Ishikawa (cell line): ENCODE results near the gene CD300E.

Source experiments
- CEBPB ChIP-seq: IDR thresholded peaks from 2 replicates; pipeline ENCODE4 v1.6.1; 2012
- CREB1 ChIP-seq: IDR thresholded peaks from 2 replicates; pipeline ENCODE4 v1.6.1; 2012; ENCODE audit warnings: low read depth
- EGR1 ChIP-seq: IDR thresholded peaks from 2 replicates; pipeline ENCODE4 v1.6.1; 2012
- EP300 ChIP-seq: IDR thresholded peaks from 2 replicates; pipeline ENCODE4 v1.6.1; 2012; ENCODE audit warnings: borderline replicate concordance
- FOXM1 ChIP-seq: IDR thresholded peaks from 2 replicates; pipeline ENCODE4 v1.6.1; 2012; ENCODE audit warnings: low read depth, borderline replicate concordance
- NFIC ChIP-seq: IDR thresholded peaks from 2 replicates; pipeline ENCODE4 v1.6.1; 2012
- RAD21 ChIP-seq: IDR thresholded peaks from 2 replicates; pipeline ENCODE4 v1.6.1; 2012; ENCODE audit warnings: low read depth
- TAF1 ChIP-seq: IDR thresholded peaks from 2 replicates; pipeline ENCODE4 v1.6.1; 2012; ENCODE audit warnings: low read depth, mild to moderate bottlenecking
- TCF12 ChIP-seq: IDR thresholded peaks from 2 replicates; pipeline ENCODE4 v1.6.1; 2012; ENCODE audit warnings: low read depth
- TEAD4 ChIP-seq: IDR thresholded peaks from 2 replicates; pipeline ENCODE4 v1.6.1; 2012
- YY1 ChIP-seq: IDR thresholded peaks from 2 replicates; pipeline ENCODE4 v1.6.1; 2012; ENCODE audit warnings: low read depth
- ZBTB7A ChIP-seq: IDR thresholded peaks from 2 replicates; pipeline ENCODE4 v1.6.1; 2012; ENCODE audit warnings: low read depth
- TF ChIP-seq, protein P1 (sequence below): IDR thresholded peaks from 2 replicates; pipeline ENCODE4 v1.6.1; 2012
- TF ChIP-seq, protein P2 (sequence below): IDR thresholded peaks from 2 replicates; pipeline ENCODE4 v1.6.1; 2012; ENCODE audit warnings: low read depth, mild to moderate bottlenecking
- TF ChIP-seq, protein P3 (sequence below): IDR thresholded peaks from 2 replicates; pipeline ENCODE4 v1.6.1; 2012

CD300E gene

DNA sequence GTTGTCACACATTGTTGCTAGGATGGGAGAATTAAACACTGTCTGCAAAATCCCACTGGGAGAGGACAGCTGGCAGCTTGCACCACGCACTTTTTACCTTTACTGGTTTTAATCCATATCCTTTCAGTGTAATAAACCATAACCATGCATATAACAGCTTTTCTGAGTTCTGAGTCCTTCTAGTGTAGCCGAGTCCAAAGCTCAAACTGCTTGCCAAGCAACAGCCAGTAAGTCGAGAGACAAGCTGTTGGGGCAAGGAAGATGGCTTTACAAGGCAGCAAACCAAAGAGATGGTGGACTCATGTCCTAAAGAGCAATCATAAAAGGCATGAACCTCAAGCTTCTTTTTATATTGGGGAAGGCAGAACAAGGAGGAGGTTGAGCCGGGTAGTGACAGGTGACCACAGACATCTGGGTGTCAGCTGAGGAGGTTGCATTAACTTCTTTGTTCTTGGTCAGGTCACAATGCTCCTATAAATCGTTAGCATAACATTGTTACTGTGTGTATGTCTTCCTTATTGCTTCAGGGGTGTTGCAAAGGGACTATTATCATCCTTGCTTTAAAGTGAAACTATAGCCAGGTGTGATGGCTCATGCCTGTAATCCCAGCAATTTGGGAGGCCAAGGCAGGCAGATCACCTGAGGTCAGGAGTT, 48.9 kb downstream of the CD300E start:
- TF ChIP-seq TEAD4: no peak
- TF ChIP-seq YY1: no peak
- no peak for TF ChIP-seq RAD21
- TF ChIP-seq CEBPB: no peak
- no peak for TF ChIP-seq EGR1
- no peak for TF ChIP-seq TCF12
- TF ChIP-seq, protein P1, sequence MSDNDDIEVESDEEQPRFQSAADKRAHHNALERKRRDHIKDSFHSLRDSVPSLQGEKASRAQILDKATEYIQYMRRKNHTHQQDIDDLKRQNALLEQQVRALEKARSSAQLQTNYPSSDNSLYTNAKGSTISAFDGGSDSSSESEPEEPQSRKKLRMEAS: no peak
- no peak for TF ChIP-seq NFIC
- no peak for TF ChIP-seq CREB1
- TF ChIP-seq TAF1: no peak
- TF ChIP-seq ZBTB7A: no peak
- no peak for TF ChIP-seq EP300
- TF ChIP-seq, protein P2, sequence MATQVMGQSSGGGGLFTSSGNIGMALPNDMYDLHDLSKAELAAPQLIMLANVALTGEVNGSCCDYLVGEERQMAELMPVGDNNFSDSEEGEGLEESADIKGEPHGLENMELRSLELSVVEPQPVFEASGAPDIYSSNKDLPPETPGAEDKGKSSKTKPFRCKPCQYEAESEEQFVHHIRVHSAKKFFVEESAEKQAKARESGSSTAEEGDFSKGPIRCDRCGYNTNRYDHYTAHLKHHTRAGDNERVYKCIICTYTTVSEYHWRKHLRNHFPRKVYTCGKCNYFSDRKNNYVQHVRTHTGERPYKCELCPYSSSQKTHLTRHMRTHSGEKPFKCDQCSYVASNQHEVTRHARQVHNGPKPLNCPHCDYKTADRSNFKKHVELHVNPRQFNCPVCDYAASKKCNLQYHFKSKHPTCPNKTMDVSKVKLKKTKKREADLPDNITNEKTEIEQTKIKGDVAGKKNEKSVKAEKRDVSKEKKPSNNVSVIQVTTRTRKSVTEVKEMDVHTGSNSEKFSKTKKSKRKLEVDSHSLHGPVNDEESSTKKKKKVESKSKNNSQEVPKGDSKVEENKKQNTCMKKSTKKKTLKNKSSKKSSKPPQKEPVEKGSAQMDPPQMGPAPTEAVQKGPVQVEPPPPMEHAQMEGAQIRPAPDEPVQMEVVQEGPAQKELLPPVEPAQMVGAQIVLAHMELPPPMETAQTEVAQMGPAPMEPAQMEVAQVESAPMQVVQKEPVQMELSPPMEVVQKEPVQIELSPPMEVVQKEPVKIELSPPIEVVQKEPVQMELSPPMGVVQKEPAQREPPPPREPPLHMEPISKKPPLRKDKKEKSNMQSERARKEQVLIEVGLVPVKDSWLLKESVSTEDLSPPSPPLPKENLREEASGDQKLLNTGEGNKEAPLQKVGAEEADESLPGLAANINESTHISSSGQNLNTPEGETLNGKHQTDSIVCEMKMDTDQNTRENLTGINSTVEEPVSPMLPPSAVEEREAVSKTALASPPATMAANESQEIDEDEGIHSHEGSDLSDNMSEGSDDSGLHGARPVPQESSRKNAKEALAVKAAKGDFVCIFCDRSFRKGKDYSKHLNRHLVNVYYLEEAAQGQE: no peak
- TF ChIP-seq FOXM1: no peak
- TF ChIP-seq, protein P3, sequence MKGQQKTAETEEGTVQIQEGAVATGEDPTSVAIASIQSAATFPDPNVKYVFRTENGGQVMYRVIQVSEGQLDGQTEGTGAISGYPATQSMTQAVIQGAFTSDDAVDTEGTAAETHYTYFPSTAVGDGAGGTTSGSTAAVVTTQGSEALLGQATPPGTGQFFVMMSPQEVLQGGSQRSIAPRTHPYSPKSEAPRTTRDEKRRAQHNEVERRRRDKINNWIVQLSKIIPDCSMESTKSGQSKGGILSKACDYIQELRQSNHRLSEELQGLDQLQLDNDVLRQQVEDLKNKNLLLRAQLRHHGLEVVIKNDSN: no peak

DNA sequence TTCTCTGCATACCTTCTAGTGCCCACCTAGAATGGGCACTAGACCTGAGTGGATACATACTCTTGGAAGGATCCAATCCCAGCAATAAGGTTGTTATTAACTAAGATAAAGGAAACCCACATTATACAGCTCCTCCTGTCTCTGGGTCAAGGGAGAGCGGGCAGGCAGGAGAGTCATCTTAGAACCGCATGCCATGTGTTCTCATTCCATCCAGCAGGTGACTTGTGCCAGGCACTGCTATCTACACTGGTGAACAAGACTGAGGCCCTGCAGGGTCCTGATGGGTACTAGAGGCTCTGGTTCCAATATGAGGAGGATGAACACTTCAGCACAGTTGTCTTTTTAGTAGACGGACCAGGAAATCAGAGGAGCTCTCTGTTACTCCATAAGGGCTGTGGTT, 50.4 kb downstream of the CD300E start:
- TF ChIP-seq YY1 (no peak), EGR1 (no peak), NFIC (no peak), TCF12 (no peak), CEBPB (no peak), FOXM1 (no peak), RAD21 (no peak), EP300 (no peak), ZBTB7A (no peak)

DNA sequence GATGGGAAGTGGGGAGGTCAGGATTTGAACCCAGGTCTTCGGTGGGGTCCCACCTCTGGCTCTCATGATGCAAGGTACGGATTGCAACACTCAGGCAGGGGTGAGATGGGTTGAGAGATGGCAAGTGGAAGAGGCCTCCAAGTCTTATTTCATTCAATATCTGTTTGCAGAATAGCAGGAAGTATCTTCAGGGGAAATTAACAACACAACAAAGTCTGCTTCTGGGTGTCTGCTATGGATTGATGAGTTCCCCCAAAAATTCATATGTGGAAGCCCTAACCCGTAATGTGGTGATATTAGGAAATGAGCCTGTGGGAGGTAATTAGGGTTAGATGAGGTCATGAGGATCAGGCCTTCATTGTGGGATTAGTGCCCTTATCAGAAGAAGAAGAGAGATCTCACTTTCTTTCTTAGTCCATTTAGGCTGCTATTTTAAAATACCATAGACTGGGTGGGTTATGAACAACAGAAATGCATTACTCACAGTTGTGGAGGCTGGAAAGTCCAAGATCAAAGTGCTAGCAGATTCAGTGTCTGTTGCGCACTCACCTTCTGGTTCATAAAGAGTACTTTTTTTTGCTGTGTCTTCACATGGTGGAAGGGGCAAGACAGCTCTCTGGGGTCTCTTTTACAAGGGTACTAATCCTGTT, 51.8 kb downstream of the CD300E start:
- TF ChIP-seq, protein P1: no peak
- TF ChIP-seq, protein P2: no peak
- no peak for TF ChIP-seq TCF12

DNA sequence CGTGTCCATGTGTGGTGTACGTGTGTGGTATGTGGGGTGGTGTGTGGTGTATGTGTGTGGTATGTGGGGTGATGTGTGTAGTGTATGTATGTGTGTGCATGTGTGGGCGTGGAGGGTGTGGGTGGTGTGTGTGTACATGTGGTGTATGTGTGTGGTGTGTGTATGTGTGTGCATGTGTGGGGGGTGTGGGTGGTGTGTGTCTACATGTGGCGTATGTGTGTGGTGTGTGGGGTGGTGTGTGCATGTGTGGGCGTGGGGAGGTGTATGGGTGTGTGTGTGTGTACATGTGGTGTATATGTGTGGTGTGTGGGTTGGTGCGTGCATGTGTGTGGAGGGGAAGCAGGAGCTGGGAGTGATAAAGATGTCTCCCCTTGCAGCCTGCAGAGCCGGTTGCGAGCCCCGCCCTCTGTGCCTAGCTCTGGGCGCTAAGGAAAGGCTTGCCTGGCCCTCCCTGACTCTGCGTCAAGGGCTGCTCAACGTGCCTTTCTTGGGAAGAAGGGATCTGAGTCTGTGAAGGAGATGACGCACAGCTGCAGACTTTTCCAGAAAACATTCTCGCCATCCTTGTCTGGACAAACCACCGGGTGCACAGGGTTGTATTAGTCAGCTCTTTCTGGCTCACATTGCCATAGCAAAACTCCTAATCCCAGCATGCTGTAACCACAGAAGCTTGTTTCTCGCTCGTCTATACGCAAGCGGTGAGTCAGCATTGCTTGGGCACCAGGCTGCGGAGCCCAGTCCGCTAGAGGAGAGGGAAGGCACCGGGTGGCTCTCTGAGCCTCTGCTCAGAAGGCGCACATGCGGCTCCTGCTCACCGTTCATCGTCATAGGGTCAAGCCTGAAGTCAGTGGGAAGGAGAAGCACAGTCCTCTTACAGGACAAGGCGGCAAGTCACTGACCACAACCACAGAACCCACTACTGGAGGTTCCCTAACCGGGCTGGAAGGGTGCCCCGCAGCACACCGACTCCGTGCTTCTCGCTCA, 54.2 kb downstream of the CD300E start:
- TF ChIP-seq, protein P1: no peak
- TF ChIP-seq CEBPB (no peak), TAF1 (no peak), RAD21 (no peak), EP300 (no peak), FOXM1 (no peak), NFIC (no peak), CREB1 (no peak), TEAD4 (no peak)
- TF ChIP-seq, protein P3: no peak
